Fibroblast of skin of left quadriceps (primary cell): Measurements from ENCODE around the gene GATD1.

Experiments
- DNase-seq, 2 experiments: peaks; one replicate each; pipeline ENCODE4 v3.0.0-alpha.2; 2013; ENCODE audit warnings: low read depth in 2 of 2

The GATD1 gene

GRCh38 chr11:777288-778255 lies at the start of gene GATD1:
TSS of gene GATD1 (minus strand) at chr11:777487. CDS start at chr11:777462, 25 bp downstream.
- peak; percentile 63 to 69 for DNase-seq

DNA sequence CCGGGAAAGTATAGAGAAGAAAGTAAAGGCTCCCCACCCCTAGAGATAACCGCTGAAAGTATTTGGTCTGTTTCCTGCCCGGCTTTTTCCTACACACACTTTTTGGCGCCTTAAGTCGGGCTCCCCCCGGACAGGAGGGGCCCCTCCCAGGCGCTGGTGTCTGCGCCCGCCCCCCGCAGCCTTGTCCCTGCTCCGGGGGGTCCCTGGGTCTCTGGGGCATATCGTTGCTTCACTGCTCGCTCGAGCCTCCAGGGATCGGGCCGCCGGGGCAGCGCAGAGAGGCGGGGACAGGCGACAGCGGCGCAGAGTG lies 49.5 kb upstream of the GATD1 start:
- no peak for DNase-seq

DNA sequence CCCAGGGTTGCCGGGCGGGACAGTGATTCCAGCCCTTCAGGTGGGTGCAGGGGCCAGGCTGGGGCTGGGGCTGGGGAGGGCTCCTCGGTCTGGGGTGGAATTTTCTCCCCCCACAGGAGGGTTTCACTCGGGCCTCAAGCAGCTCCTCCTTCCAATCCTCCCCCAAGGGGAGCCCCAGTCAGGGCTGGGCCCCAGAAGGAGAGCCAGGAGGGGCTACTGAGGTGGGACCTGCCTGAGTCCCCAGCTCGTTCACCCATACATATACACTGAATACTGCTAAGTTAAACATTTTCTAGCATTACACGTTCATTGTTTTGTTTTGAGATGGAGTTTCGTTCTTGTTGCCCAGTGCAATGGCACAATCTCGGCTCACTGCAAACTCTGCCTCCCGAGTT lies 48.9 kb upstream of the GATD1 start:
- DNase-seq = no peak

DNA sequence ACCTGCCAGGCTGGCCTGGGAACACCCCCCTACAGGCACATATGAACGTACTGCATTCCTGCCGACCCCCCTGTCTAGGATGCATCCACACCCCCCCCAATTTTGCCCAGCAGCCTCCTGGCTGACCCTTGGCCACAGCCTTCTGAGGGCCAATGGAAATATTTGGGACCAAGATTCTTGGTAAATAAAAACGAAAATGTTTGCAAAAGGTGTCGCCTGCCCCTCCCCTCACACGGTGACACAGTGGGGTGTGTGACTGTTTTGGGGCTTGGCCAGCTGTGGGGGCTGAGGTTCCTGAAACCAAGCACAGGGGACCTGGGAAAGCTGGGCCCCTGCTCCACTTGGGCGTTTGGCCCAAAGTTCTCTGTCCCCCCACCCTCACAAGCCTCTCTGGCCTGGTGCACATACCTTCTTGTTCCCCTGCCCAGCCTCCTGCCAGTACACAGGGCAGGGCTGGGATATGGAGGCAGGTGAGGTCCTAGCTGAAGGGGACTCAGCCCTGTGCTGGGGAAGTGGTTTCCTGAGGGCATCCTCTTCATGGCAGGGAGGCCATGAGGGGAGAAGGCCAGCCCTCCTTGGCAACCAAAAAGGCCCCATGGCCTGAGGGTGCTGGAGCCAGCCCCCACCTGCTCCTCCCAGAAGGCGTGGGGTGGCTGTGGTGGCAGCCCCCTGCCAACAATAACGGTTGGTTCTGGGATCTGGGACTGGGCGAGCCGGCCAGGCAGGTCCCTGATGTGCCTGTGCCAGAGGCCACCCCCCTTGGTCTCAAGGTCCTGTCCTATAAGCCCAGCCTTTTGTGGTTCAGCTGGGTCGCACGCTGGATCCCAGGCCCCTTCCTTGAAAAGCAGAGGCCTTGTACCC lies 48.3 kb upstream of the GATD1 start:
- DNase-seq = no peak

DNA sequence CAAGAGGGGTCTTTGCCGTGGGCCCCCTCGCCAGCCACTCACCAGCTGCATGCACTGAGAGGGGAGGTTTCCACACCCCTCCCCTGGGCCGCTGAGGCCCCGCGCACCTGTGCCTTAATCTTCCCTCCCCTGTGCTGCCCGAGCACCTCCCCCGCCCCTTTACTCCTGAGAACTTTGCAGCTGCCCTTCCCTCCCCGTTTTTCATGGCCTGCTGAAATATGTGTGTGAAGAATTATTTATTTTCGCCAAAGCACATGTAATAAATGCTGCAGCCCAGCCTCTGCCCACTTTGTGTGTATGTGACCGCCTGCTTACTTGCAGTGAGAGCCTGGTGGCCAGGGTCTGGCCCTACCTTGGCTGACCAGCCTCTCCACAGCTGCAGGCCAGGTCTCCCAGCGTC lies 47.7 kb upstream of the GATD1 start:
- DNase-seq = no peak

DNA sequence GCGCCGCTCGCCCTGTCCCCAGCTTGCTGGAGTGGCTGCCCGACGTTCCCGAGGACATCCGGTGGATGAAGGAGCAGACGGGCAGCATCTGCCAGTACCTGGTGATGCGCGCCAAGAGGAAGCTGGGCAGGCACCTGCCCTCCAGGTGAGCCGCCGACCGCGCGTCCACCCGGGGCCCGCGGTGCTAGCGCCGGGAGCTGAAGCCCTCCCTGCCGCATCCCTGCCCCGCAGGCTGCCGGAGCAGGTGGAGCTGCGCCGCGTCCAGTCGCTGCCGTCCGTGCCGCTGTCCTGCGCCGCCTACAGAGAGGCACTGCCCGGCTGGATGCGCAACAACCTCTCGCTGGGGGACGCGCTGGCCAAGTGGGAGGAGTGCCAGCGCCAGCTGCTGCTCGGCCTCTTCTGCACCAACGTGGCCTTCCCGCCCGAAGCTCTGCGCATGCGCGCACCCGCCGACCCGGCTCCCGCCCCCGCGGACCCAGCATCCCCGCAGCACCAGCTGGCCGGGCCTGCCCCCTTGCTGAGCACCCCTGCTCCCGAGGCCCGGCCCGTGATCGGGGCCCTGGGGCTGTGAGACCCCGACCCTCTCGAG lies 47.1 kb upstream of the GATD1 start:
- DNase-seq = no peak

GRCh38 chr11:823441-824291 lies 46.4 kb upstream of the GATD1 start:
- DNase-seq = no peak

DNA sequence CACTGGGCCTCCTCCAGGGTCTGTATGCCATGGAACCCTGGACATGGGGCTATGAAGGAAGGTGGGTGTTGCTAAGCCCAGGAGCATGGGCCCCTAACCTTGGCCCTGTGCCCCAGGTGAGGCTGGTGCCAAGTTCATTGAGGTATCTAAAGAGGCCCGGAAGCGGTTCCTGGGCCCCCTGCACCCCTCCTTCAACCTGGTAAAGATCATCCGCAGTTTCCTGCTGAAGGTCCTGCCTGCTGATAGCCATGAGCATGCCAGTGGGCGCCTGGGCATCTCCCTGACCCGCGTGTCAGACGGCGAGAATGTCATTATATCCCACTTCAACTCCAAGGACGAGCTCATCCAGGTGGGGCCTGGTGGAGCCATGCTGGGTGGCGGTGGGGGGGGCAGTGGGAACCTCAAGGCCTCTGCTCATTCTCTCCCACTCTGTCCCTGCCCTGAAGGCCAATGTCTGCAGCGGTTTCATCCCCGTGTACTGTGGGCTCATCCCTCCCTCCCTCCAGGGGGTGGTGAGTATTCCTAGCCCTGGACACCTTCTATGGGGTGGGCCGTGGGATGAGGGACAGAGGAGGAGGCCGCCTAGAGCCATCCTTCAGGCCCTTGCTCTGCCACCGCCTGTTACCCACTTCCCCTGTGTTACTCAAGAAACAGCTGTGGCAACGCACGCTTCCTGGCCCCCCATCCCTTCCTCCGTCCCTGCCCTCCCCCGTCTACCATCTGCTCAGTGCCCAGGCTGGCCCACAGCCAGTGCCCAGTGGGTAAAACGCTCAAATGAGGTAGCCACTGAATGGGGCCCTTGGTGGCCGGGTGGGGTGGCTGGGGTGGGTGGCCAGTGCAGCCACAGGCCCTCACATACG lies 44.5 kb upstream of the GATD1 start:
- DNase-seq = no peak

DNA sequence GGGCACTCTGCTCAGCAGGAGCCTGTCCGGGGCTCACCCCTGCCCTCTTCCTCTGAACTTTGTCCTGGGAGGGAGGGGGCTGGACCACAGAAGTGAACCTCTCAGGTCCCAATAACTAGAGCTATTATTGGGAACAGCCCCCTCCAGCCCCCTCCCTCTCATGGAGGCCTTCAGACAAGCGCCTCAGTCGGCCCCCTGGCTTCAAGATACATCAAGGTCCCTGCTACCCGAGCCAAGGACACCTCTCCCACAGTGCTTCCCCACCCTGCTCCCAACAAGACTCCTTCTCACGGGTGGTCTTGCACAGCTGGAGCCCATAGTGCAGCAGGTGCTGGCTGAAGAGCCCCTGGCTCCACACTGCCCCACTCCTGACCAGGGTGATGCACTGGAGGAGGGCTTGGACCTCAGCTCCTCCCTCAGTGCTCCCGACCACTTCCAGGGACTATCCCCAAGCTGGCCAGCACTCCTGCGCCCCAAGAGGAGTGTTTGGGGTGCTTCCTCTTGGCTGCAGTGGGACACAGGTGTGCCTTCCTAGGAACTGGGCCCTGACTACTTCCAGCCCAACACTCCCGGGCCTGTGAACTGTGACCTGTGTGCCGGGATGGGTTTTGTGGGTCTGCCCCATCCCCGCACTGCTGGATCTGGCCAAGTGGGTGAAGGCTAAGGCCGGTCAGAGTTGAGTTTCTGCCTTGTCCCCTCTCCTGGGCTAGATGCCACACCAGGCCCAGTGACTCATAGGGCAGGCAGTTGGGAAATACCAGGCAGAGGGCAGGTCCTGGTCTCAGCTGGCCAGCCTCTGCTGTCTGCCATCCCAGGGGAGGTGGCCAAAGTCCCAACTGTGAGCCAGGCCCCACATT lies 43.6 kb upstream of the GATD1 start:
- DNase-seq = no peak

- no peak for DNase-seq
Measured at GRCh38 chr11:819943-820649, 42.8 kb upstream of the GATD1 start.

GRCh38 chr11:819129-819931 lies 42.0 kb upstream of the GATD1 start:
- DNase-seq = peak; percentile 68 to 71

- DNase-seq = no peak
Measured at GRCh38 chr11:818396-819128, 41.3 kb upstream of the GATD1 start, which contains the start of gene PNPLA2. TSS of gene PNPLA2 (plus strand) at chr11:818914. CDS start at chr11:819719, 805 bp downstream.

DNA sequence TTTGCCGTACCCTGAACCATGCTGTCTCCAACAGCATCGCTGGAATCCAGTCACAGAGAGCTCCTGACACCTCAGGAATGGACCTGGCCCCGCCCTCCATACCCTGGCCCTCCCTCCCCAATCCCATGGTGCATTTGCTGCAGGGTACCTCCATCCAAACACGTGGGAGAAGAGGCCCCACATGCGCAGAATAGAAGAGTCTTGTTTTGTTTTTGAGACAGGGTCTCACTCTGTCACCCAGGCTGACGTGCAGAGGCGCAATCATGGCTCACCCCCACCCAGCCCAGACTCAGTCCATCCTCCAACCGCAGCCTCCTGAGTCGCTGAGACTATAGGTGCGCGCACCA lies 39.1 kb upstream of the GATD1 start:
- DNase-seq = no peak

- no peak for DNase-seq
Measured at GRCh38 chr11:815675-816432, 38.6 kb upstream of the GATD1 start.

DNA sequence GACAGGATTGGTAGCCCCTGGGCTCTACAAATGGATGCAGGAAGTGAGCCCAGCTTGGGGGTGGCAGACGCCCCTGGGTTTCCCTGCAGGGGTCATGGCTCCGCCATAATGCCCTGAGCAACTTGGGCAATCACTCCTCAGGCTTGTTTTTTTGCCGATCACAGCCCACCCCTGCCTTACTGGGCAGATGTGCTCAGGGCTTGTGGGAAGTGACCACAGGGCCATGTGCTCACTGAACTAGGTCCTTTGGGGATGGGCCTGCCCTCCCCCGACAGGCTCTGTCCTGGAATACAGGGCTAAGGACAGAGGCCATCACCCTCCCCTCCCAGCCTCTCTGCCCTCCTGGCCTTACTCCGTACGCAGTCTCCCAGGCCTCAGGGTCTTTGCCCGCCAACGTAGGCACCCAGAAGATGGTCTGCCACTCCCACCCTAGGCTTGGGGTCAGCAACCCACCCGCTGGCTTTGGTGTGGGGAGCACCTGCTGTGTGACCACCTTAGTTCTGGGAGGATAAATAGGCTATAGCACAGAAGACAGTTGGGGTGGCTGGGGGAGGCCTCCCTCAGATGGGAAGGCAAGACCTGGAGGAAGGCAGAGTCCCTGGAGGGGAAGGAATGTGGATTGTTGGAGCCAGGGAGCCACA lies 36.3 kb upstream of the GATD1 start:
- DNase-seq = no peak

DNA sequence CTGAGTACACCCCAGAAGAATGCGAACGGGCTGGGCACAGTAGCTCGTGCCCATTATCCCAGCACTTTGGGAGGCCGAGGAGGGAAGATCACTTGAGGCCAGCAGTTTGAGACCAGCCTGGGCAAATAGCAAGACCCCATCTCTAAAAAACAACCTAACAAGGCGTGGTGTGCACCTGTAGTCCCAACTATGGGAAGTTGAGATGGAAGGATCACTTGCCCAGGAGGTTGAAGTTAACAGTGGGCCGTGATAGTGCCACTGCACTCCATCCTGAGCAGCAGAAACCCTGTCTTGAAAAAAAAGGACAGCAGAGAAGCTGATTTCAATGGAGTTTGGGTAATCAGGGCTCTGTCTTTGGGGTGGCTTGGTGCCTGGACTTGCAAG lies 35.8 kb upstream of the GATD1 start:
- no peak for DNase-seq
